Thoracic aorta (tissue), 2 donors: Measurements from ENCODE around the gene KCNA5. TPM values are rescaled to one million over a fixed set of nuclear protein-coding genes. Genes with fewer than 3 reads are reported as not detected.

ENCODE experiments used
- ATAC-seq: fragments of 150-250 bp; one replicate; pipeline ENCODE4 v1.8.0; 2017; ENCODE audit warnings: low read depth; ENCODE audit not compliant: insufficient number of reproducible peaks, low FRiP score
- DNase-seq: peaks from one replicate; pipeline ENCODE4 v3.0.0-alpha.2; 2020; ENCODE audit warnings: low spot score
- H3K27ac ChIP-seq, 2 donors: fragments of 200-600 bp; sonication (generic); 1 replicate in 1 of 2; 2 replicates in 1 of 2; pipeline ENCODE4 v1.5.1; 2016; ENCODE audit warnings: mild to moderate bottlenecking in 2 of 2, moderate library complexity in 2 of 2
- H3K27me3 ChIP-seq: fragments of 200-600 bp; sonication (generic); replicated peaks from 2 replicates; pipeline ENCODE4 v1.6.0; 2016; ENCODE audit warnings: mild to moderate bottlenecking; ENCODE audit not compliant: insufficient read depth
- H3K36me3 ChIP-seq: fragments of 200-600 bp; sonication (generic); one replicate; pipeline ENCODE4 v1.5.1; 2016
- H3K4me1 ChIP-seq, 2 donors: fragments of 200-600 bp; sonication (generic); 1 replicate in 1 of 2; 2 replicates in 1 of 2; pipeline versions ENCODE4 v1.5.1 to v1.6.0; 2016; ENCODE audit warnings: low read depth in 2 of 2, mild to moderate bottlenecking in 1 of 2; ENCODE audit not compliant: control insufficient read depth in 1 of 2
- H3K4me3 ChIP-seq: fragments of 200-600 bp; sonication (generic); 2 replicates; pipeline ENCODE4 v1.5.1; 2016; ENCODE audit warnings: mild to moderate bottlenecking
- H3K9me3 ChIP-seq: fragments of 200-600 bp; sonication (generic); 2 replicates; pipeline ENCODE4 v1.5.1; 2016
- CTCF ChIP-seq: fragments of 200-600 bp; sonication (generic); IDR thresholded peaks from one replicate; pipeline ENCODE4 v1.5.1; 2019; ENCODE audit warnings: antibody characterized with exemption
- total RNA-seq, 2 donors: library from RNA; depleted of rRNA; stranded (reverse); fragments of >200 nt; gene quantifications; one replicate each; pipeline versions ENCODE4 v1.1.0 to v1.2.3, GENCODE V29; 2016

The KCNA5 gene
- total RNA-seq, 2 donors from 2014 or later, result 58.8 to 91.7 TPM

- Histone ChIP-seq H3K4me1 (peaks cover 29 to 65% of the 10 kb centered on the region in 2 donors), H3K27ac (peak overlapping the region; percentile 55 to 60), H3K27me3 (no peaks in the 10 kb centered on the region), H3K4me3 (no peak overlapping the region), H3K9me3 (no peaks in the 10 kb centered on the region), H3K36me3 (no peaks in the 10 kb centered on the region)
- DNase-seq (no peak), ATAC-seq (peak; percentile 72)
- TF ChIP-seq CTCF, result peak; percentile 62
Measured at GRCh38 chr12:5083955-5084849, 40.5 kb downstream of the KCNA5 start.

DNA sequence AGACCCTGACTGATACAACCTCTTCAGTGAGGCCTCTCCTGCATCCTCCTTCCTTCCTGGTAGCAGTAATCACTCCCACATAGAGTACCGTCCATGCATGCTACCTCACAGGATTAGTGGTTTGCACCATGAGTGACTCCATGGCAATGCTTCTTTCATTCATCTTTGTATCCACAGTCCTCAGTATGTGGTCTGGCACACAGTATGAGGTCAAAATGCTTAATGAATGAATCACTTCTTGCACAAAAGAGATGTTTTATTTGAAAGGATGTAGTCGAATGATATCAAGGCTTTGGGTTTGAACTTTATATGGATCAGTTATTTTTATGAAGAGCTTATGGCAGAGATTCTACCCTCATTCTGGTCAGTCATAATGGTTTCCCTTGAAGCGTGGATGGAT lies 42.2 kb downstream of the KCNA5 start:
- DNase-seq, result no peak
- ATAC-seq, result no peak
- Histone ChIP-seq H3K36me3 (no peaks in the 10 kb centered on the region), H3K27me3 (no peaks in the 10 kb centered on the region), H3K9me3 (no peaks in the 10 kb centered on the region), H3K4me1 (peaks cover 17 to 48% of the 10 kb centered on the region in 2 donors), H3K27ac (peak overlapping the region; percentile 55 to 60), H3K4me3 (no peak overlapping the region)
- TF ChIP-seq CTCF, result no peak

DNA sequence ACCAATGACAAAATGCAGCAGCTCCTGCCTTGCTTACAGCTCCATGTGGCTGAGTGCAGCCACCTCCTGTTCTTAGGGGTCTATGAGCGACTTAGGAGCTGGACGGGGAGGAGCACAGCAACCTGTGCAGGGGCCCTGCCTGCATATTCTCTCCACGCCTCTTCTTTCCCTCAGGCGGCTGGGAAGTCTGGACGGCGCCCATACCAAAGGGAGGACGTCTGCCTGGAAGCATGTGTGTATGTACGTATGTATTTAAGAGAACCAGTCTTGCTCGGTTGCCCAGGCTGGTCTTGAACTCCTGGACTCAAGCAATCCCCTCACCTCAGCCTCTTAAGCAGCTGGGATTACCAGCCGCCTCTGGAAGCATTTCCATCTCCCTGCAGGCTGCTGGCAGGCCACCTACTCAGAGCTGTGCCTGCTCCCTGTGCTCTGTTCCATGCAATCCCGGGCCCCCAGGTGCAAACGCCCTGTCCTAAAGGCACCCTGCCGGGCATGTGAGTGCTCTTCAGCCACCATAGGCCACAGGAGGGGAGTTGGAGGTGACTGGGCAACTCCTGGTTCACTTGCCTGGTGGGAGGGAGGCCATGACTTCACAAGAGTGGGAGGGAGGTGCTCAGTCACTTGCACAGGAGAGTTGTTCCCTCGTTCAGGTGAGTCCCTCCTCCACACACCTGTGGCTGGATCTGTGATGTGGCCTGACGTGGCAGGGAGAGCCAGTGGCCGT lies 44.3 kb downstream of the KCNA5 start:
- no peaks in the 10 kb centered on the region for H3K9me3 ChIP-seq
- no peak overlapping the region for H3K4me3 ChIP-seq
- no peak for TF ChIP-seq CTCF
- no peaks in the 10 kb centered on the region for H3K36me3 ChIP-seq
- H3K27ac ChIP-seq, result no peak overlapping the region
- no peak for DNase-seq
- no peak for ATAC-seq
- peaks cover 16 to 38% of the 10 kb centered on the region in 2 donors for H3K4me1 ChIP-seq
- no peaks in the 10 kb centered on the region for H3K27me3 ChIP-seq

DNA sequence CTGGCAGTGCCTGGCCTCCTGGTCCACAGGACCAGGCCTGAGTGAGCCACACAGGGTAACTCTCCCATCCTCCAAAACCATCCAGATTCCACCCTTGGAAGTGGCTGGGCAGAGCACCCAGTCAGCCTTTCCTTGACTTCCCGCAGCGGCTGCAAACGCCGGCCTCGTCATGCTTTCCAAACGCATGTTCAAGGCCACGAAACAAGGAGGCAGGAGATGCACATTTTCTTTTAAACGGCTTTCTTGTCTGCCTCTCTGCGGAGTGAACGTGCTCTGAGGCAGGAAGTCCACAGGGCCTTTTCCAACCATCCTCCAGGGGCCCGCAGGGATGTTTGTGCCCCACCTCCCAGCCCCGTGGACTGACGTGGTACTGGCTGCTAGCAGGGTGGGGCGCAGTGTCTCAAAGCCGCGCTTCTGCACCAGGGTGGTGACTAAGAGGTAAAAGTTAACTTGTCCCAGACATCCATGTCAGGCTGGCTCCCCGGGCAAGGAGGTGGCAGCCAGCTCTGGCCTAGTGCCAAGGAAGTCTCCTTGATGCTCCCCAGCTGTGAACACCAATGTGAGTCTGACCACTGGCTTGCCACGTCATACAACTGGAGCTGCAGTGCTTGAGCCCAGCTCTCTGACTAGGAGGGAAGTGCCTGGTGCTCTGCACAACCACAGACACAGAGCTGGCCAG lies 45.0 kb downstream of the KCNA5 start:
- no peak for ATAC-seq
- Histone ChIP-seq H3K27me3 (no peaks in the 10 kb centered on the region), H3K36me3 (no peaks in the 10 kb centered on the region), H3K4me1 (peaks cover 13 to 30% of the 10 kb centered on the region in 2 donors), H3K27ac (no peak overlapping the region), H3K9me3 (no peaks in the 10 kb centered on the region), H3K4me3 (no peak overlapping the region)
- TF ChIP-seq CTCF, result no peak
- DNase-seq, result no peak

DNA sequence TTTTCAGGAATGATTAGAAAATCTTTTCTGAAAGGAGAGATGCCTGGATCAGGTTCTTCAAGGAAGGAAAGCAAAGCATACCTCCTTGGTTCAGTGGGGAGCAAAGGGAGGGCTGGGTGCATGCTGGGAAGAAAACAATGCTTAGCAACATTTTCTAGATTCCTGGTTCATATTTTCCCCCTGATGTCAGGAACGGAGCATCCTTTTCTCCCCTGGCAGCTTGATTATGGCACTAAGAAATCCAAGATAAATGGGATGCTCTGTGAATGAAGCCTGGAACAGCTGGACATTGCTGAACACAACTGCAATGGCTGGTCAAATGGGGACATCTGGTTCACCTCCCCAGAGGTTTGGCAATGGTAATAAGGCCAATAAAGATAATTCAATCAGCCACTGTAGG lies 50.9 kb downstream of the KCNA5 start:
- no peak for TF ChIP-seq CTCF
- Histone ChIP-seq H3K27ac (no peak overlapping the region), H3K4me1 (no peaks in the 10 kb centered on the region), H3K36me3 (no peaks in the 10 kb centered on the region), H3K9me3 (no peaks in the 10 kb centered on the region), H3K4me3 (no peak overlapping the region), H3K27me3 (no peaks in the 10 kb centered on the region)
- ATAC-seq, result no peak
- DNase-seq, result no peak
